Mucosa of descending colon (tissue), 3 donors: ENCODE results near the gene SPTAN1. TPM values are rescaled to one million over a fixed set of nuclear protein-coding genes. Genes with fewer than 3 reads are reported as not detected.
A peak's percentile ranks its signal among the peaks of the same experiment; 100 is the strongest.
"Not testable (repeated sequence)": the region's sequence is repeated elsewhere in the genome, so short reads cannot be mapped to it uniquely, and the experiment has no call there.

Experiments
- ATAC-seq: fragments of 200-7000 bp; cut with Tn5 transposase; one replicate; pipeline ENCODE4 v1.9.1; 2020; ENCODE audit warnings: mild to moderate bottlenecking, moderate library complexity
- DNase-seq, 3 donors: peaks; one replicate each; pipeline ENCODE4 v3.0.0-alpha.2; 2020
- H3K36me3 ChIP-seq: fragments of 200-600 bp; one replicate; pipeline ENCODE4 v1.8.0; 2021; ENCODE audit warnings: low read depth, mild to moderate bottlenecking
- H3K4me1 ChIP-seq: fragments of 200-600 bp; one replicate; pipeline ENCODE4 v1.8.0; 2021; ENCODE audit warnings: low read depth, mild to moderate bottlenecking
- H3K4me3 ChIP-seq: fragments of 200-600 bp; one replicate; pipeline ENCODE4 v1.8.0; 2021; ENCODE audit warnings: mild to moderate bottlenecking
- H3K9me3 ChIP-seq: fragments of 200-600 bp; one replicate; pipeline ENCODE4 v1.8.0; 2021; ENCODE audit warnings: mild to moderate bottlenecking
- intact Hi-C, 2 donors: fragments of 100-400 bp; cut with DNase I in 1 of 2; cut with micrococcal nuclease in 1 of 2; formaldehyde crosslinking; loops; one replicate each; pipeline versions ENCODE4 v1.11.0 to v1.11.1; 2022; cut with DNase I, micrococcal nuclease
- long read RNA-seq, 2 donors: library from polyadenylated mRNA; unstranded; transcript quantifications; one replicate each; pipeline ENCODE4 v2.0.0, GENCODE V29; 2019 to 2021
- total RNA-seq, 3 donors: library from RNA; stranded (reverse); fragmentation: NEBNext Ultra II Directional in 2 of 3; extraction: Animal tissue kit (Norgen Biotek cat#: 25700) in 2 of 3; gene quantifications; one replicate each; pipeline versions ENCODE4 v1.2.1 to v1.2.4, GENCODE V29; 2021 to 2023
- TF ChIP-seq, protein P1 (sequence below): fragments of 200-600 bp; IDR thresholded peaks from one replicate; pipeline ENCODE4 v1.8.0; 2022; ENCODE audit warnings: antibody characterized with exemption, mild to moderate bottlenecking
- donor health status: DM: no; HTN: no; CAD: no; lungs with moderate emphysema.
- donor health status: DM: no; HTN: no; CAD: no.
- donor health status: DM: no; HTN: yes; CAD: no.

The SPTAN1 gene
- total RNA-seq, result 100 to 1,000 TPM; 235 to 322 (median 321) TPM
- long read RNA-seq, donor 1, full-length matches to known transcripts, result 25 of 78 reads
- long read RNA-seq, donor 1, partial matches to known transcripts, result 43 of 78 reads
- long read RNA-seq, donor 1, other reads (novel, unspliced or antisense), result 10 of 78 reads
- long read RNA-seq, donor 2, partial matches to known transcripts, result 6 of 10 reads
- long read RNA-seq, donor 2, other reads (novel, unspliced or antisense), result 2 of 10 reads

- peak within 1 kb of the TSS; percentile 90 for H3K4me3 ChIP-seq
- intact Hi-C loops, result no loop called here
- ATAC-seq, result peak; percentile 93
- DNase-seq, result peak; percentile 90 to 95 (median 95)
- H3K4me1 ChIP-seq, result peaks cover 34% of the 10 kb centered on the region
- TF ChIP-seq, protein P1, sequence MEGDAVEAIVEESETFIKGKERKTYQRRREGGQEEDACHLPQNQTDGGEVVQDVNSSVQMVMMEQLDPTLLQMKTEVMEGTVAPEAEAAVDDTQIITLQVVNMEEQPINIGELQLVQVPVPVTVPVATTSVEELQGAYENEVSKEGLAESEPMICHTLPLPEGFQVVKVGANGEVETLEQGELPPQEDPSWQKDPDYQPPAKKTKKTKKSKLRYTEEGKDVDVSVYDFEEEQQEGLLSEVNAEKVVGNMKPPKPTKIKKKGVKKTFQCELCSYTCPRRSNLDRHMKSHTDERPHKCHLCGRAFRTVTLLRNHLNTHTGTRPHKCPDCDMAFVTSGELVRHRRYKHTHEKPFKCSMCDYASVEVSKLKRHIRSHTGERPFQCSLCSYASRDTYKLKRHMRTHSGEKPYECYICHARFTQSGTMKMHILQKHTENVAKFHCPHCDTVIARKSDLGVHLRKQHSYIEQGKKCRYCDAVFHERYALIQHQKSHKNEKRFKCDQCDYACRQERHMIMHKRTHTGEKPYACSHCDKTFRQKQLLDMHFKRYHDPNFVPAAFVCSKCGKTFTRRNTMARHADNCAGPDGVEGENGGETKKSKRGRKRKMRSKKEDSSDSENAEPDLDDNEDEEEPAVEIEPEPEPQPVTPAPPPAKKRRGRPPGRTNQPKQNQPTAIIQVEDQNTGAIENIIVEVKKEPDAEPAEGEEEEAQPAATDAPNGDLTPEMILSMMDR, result peak; percentile 15
- no peaks in the 10 kb centered on the region for H3K9me3 ChIP-seq
- no peaks in the 10 kb centered on the region for H3K36me3 ChIP-seq
These were observed at the start of gene SPTAN1 for GRCh38 chr9:128552153-128552743. Gene SPTAN1, plus strand, starts transcription at chr9:128552587. Its CDS starts 14,154 bp downstream, at chr9:128566741.

- ATAC-seq, result peak; percentile 55
- H3K4me1 ChIP-seq, result peaks cover 14% of the 10 kb centered on the region
- H3K4me3 ChIP-seq, intact Hi-C loops, H3K36me3 ChIP-seq, H3K9me3 ChIP-seq: not testable (repeated sequence)
- DNase-seq, result peak in 2 of 3 donors; percentile 36 to 56
These were observed 49.0 kb upstream of the SPTAN1 start for GRCh38 chr9:128503415-128503825.

GRCh38 chr9:128503870-128504269 lies 48.5 kb upstream of the SPTAN1 start:
- DNase-seq, result peak in 2 of 3 donors; percentile 34 to 41
- Histone ChIP-seq H3K36me3 (no peaks in the 10 kb centered on the region), H3K9me3 (no peaks in the 10 kb centered on the region), H3K4me3 (no peak overlapping the region), H3K4me1 (peaks cover 14% of the 10 kb centered on the region)
- ATAC-seq, result peak; percentile 17
- intact Hi-C loops, result no loop called here
- TF ChIP-seq, protein P1, result no peak

DNA sequence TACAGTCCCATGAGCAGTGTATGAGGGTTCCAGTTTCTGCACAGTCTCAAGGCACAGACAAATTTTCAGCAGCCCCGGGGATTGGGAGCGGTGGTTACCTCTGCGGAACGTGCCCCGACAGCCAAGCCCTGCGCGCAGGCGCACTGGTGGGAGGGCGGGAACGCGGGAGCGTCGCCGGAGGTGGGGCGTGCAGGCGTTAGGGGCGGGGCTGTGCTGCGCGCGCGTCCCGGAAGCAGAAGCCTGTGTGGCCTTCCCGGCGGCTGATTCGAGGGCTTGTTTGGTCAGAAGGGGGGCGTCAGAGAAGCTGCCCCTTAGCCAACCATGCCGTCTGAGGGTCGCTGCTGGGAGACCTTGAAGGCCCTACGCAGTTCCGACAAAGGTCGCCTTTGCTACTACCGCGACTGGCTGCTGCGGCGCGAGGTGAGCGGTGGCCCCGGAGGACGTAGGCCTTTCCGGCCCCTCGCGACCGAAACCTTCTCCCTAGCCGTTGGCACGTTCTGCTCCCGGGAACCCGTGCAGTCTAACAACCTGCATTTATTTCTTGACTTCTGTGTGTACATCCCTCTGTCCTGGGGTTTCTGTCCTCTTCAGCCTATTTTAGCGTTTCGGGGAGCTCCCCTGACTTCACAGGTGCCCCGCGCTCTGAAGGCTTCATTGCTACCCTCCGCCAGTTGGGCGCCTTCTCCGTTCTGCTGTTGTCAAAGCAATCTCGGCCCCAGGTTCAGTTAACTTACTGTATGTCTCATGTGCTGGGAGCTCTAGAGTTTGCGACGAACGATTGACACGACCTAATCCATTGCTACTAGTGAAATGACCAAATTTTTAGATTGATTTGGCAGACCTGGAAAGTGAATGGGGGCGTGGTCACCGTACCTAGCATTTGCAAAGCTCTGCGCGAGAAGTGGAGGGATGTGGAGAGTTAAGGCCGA lies 47.6 kb upstream of the SPTAN1 start, which contains the start of gene GLE1:
Gene GLE1 (plus strand): TSS at position 235 of the 929 bp plus-strand sequence. CDS start 87 bp downstream, at position 322.
- intact Hi-C loops, result no loop called here
- Histone ChIP-seq H3K4me1 (peaks cover 14% of the 10 kb centered on the region), H3K36me3 (no peaks in the 10 kb centered on the region), H3K9me3 (no peaks in the 10 kb centered on the region), H3K4me3 (peak within 1 kb of the TSS; percentile 82)
- DNase-seq (peak; percentile 97 to 98 (median 98)), ATAC-seq (peak; percentile 98)
- TF ChIP-seq, protein P1, result no peak

GRCh38 chr9:128505414-128505765 lies 47.0 kb upstream of the SPTAN1 start:
- TF ChIP-seq, protein P1, result no peak
- no peak for ATAC-seq
- peaks cover 14% of the 10 kb centered on the region for H3K4me1 ChIP-seq
- no peaks in the 10 kb centered on the region for H3K9me3 ChIP-seq
- no peaks in the 10 kb centered on the region for H3K36me3 ChIP-seq
- intact Hi-C loops, result no loop called here
- peak overlapping the region; percentile 82 for H3K4me3 ChIP-seq
- no peak for DNase-seq

DNA sequence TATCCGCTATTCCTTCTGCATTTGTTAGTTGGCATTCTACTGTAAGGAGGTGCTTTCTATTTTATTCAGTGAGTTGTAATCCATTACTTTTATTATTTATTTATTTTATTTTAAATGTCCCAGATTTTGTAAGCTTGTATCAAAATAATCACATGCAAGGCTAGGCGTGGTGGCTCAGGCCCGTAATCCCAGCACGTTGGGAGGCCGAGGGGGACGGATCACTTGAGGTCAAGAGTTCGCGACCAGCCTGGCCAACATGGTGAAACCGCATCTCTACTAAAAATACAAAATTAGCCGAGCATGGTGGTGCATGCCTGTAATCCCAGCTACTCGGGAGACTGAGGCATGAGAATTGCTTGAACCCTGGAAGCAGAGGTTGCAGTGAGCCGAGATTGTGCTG lies 46.5 kb upstream of the SPTAN1 start:
- DNase-seq, H3K9me3 ChIP-seq, H3K36me3 ChIP-seq, intact Hi-C loops, ATAC-seq, H3K4me3 ChIP-seq: not testable (repeated sequence)
- peaks cover 14% of the 10 kb centered on the region for H3K4me1 ChIP-seq
